DLD1 (cell line): ENCODE results near the gene BPIFA3.
"Not testable (repeated sequence)": the region's sequence is repeated elsewhere in the genome, so short reads cannot be mapped to it uniquely, and the experiment has no call there.

Experiments used
- in situ Hi-C: cut with HindIII; loops from 2 replicates; pipeline ENCODE4 v1.10.0; 2017; ENCODE audit warnings: low sequenced_read_pairs

Gene BPIFA3

DNA sequence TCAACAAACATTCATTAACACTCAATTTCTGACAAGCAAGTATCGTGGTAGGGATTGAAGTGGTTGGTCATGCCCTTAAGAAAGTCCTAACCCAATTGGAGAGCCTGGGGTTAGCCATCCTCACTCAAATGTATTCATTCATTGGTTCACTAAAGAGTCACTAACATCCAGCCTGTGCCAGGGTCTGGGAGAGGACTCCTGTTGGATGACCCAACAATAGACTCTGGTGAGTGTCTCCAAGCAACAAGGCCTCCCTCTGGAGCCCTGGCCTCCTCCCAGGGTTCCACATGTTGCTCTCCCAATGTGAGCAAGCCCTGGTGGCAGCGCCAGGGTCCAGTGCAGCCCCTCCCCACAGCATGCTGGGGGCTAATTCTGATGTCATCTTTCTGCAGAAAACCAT is at the start of gene BPIFA3:
Gene BPIFA3, plus strand, starts transcription at position 301 of the 400 bp plus-strand sequence. CDS start 185 bp downstream, outside the sequence.
- in situ Hi-C loops = no loop called here

DNA sequence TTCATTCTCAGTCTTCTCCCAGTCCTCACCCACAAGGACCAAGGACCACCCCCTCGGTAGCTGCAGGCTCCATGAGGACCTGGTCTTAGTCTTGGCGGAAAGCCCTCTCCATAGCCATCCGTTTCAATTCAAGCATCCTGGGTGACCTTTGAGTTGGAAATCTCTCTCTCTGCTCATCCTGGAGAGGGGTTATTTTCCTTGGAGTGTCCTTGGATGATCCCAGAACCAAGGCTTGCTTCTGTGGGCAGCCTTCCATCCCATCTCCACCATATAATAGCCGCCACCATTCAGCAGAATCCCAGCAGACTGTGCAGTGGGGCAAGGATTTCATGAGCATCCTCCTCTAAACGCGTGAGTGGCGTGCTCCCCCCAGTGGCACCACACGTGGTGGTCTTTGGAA is 49.3 kb upstream of the BPIFA3 start, which contains the start of gene BPIFA2:
Gene BPIFA2, plus strand, starts transcription at position 301 of the 400 bp plus-strand sequence. CDS start 987 bp downstream, outside the sequence.
- in situ Hi-C loops = no loop called here

DNA sequence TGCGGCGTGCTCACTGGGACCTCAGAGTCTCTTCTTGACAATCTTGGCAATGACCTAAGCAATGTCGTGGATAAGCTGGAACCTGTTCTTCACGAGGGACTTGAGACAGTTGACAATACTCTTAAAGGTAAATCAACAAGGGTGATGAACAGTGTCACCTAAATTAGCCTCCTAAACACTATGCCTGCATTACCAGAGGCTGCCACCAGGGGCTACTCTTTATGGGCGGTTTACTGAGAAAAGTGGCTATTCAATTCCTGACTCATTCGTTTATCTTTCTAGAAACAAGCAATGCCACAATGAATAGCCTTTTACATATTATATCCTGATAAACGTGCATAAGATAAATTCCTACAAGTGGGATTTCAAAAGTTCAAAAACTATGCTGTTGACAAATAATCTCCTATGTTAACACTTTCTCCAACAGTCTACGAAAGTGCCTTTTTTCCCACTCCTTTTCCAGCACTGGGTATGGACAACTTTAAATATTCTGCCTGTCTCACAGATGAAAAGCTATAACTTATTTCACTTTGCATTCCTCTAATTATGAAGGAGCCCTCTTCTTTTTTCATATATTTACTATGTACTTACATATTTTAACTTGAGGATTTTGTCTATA is 47.9 kb upstream of the BPIFA3 start:
- in situ Hi-C loops = no loop called here

DNA sequence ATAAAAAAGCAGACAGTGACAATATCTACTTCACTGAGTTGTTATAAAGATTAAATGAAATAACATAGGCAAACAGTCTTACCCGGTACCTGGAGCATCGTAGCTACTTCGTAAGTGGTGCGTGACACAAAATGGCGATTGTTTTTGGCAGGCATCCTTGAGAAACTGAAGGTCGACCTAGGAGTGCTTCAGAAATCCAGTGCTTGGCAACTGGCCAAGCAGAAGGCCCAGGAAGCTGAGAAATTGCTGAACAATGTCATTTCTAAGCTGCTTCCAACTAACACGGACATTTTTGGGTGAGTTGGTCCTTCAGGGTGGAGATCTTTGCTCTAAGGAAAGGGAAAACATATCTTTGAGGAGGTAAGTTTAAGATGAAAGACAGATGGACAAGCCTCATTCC is 44.4 kb upstream of the BPIFA3 start:
- in situ Hi-C loops = no loop called here

DNA sequence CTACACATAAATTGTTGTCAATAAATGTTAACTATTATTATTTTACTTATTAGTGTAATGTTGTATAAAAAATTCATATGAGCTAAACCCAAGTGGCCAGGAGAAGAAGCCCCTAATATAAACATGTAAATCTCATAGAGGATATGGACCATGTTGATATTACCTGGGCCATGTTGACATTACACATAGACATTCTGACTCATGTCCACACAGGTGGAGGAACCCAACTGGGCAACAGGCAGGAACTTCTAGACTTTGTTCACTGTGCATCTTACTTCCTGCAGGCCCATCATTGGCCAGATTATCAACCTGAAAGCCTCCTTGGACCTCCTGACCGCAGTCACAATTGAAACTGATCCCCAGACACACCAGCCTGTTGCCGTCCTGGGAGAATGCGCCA is 42.0 kb upstream of the BPIFA3 start:
- in situ Hi-C loops = no loop called here

DNA sequence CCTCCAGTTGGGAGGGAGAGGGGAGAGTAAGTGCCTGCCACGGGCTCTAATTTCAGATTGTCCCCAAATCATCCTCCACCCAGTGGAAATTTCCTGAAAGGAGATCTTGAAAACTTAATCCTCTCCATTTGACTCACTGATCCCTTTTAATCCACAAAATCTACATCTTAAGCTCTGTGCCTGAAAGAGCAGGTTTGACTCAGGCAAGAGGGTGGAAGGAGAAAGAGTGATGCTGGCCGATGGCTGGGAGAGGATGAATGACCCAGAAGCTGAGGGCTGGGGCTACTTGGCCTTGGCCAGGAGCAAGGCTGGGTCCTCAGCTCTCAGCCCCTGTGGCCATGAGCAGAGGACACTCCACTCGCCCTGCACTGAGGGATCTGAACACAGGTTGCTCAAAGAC is 41.1 kb upstream of the BPIFA3 start:
- in situ Hi-C loops = no loop called here

DNA sequence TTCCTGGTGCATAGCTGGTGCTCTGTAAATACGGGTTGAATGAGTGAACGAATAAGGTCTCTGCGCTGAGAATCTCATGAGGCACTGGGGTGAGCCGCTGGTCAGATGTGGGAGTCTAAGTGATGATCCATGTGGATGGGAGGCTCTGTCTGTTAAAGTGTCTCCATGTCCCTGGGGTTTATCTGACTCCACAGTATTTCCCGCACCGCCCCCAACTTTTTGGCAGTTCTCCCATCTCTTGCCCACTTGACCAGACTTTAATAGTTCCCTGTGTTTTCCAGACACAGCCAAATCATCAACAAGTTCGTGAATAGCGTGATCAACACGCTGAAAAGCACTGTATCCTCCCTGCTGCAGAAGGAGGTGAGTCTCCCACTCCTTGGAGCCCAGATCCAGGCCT is 39.3 kb upstream of the BPIFA3 start:
- in situ Hi-C loops = no loop called here

DNA sequence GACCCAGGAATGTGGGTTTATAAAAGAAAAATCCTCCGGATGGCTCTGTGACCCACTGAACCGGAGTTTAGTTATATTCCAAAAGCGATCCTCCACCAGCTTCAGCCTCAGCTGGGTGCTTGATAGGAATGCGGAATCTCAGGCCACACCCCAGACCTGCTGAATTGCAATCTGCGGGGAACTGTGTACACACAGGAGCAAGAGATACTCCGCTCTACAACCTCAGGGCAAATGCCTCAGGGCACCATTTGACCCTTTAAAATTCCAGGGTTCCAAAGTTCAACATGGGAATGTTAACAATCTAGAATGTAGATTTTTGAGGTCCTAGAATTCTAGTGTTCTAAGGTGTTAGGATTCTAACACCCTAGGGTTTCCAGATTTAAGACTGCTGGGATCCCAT is 38.4 kb upstream of the BPIFA3 start:
- in situ Hi-C loops = no loop called here

DNA sequence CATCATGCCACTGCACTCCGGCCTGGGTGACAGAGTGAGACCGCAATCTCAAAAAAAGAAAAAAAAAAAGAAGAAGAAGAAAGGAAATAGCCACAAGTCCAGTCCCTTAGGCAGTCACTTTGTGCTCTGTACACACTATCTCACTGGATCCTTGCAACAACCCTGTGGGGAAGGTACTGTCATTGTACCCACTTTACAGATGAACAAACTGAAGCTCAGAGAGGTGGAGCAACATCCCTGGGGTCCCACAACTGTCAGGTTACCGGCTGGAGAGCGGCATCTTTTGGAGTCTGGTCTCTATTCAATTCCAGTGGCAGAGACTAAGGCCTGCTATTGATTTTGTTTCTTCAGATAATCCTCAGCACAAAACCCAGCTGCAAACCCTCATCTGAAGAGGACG is 37.0 kb upstream of the BPIFA3 start:
- in situ Hi-C loops = no loop called here

DNA sequence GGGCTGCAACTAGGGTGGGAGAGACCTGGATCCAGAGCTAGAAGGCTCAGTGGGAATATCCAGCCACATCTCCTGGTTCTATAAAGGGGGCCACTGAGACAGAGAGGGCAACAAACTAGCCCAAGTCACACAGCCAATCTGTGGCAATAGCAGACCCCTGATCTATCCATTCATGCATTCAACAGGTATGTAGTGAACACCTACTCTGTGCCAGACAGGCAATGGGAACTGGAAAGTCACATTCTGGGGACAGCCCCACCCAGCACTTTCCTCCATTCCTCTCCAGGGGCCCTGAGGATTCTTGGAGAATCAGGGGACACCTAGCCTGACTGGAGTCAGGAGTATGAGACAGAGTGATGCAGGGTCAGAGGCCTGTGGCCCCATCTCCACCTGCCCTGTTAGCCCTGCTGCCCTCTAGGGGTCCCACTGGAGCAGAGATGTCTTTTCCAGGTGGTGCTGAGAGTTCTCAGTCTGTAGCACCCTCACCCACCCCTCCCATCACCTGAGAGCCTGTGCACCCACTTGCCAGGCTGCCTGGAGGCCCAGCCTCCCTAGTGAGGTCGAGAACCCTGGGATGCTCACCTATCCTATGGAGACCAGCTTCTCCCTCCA is 35.6 kb upstream of the BPIFA3 start:
- in situ Hi-C loops = no loop called here

DNA sequence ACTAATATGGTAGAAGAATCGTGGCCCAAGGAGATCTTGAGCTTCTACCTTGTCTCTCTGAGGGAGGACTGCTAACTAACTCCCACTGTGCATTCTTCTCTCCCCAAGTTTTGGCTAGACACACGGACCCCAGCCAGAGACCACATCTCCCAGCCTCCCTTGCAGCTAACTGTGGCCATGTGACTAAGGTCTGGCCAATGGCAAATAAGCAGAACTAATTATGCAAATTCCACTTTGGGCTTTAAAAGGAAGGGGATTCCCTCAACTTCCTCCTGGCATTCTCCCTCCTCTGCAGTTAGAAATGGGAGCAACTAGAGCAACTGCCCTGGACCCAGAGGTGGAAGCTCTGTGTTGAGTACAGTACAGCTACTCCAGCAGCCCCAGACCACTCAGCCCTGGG is 33.8 kb upstream of the BPIFA3 start:
- in situ Hi-C loops = no loop called here

DNA sequence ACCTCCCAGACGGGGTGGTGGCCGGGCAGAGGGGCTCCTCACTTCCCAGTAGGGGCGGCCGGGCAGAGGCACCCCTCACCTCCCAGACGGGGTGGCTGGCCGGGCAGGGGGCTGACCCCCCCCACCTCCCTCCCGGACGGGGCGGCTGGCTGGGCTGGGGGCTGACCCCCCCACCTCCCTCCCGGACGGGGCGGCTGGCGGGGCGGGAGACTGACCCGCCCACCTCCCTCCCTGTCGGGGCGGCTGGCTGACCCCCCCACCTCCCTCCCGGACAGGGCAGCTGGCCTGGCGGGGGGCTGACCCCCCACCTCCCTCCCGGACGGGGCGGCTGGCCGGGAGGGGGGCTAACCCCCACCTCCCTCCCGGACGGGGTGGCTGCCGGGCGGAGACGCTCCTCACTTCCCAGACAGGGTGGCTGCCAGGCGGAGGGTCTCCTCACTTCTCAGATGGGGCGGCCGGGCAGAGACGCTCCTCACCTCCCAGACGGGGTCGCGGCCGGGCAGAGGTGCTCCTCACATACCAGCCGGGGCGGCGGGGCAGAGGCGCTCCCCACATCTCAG is 32.0 kb upstream of the BPIFA3 start:
- in situ Hi-C loops = not testable (repeated sequence)

DNA sequence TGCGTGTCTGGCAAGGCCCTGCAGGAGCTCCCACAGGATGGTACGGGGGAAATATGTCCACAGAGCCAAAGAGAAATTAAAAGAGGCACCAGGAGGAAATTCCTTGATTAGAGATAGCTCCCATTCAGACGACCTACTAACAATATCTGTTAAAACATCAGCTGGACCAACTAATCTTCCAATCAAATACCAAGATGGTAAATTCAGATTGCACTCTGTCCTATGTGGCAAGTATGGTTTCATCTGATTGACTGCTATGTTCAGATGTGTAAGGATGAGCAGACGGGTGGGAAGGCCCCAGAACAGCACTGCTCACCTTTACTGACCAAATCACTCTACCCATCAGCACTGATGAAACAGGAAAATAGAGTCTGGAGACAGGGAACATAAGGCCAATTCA is 29.7 kb upstream of the BPIFA3 start:
- in situ Hi-C loops = no loop called here

DNA sequence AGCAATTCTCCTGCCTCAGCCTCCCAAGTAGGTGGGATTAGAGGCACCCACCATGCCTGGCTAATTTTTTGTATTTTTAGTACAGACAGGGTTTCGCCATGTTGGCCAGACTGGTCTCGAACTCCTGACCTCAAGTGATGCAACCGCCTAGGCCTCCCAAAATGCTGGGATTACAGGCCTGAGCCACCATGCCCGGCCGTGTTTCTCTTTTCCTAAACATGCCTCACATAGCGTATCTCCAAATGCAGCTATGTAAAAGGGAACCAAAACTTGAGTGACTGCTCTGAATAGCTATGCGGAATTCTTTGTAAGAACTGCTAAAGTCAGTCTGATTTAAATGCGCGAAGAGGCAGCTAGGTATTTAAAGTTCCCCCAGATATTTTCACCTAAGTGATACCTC is 28.7 kb upstream of the BPIFA3 start:
- in situ Hi-C loops = no loop called here

DNA sequence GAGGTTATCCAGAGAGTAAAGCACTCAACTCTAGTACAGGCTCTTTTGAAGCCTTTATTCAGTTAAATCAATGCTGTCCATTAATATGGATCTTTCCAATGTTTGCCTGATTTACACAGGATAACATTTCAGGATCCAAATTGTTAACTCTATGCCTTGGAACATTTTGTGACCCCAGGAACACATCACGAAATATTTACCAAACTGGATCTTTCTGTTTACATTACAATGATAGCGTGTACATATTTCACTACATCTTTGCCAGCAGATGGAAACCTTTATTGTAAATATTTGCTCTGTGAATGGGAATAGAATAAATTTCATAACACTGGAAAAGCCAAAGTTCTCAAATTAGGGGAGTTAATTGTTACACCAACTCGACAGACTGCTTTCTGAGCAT is 25.7 kb upstream of the BPIFA3 start:
- in situ Hi-C loops = no loop called here

DNA sequence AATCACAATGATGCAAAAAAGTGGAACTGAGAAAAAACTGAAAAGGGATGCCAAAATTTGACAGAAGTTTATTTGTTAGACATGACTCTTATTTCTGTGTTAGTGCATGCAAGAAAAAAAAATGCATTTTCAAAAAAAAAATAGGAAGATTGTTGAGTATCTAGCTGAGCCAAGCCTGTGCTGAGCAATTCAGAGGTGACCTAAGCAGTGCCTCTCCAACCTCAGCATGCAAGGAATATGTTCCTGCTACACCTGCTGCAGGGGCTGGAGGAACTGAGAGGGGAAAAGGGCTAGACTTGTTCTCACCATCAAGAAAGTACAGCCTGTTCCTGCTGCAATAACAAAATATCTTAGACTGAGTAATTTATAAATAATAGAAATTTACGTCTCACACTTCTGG is 25.2 kb upstream of the BPIFA3 start:
- in situ Hi-C loops = no loop called here

DNA sequence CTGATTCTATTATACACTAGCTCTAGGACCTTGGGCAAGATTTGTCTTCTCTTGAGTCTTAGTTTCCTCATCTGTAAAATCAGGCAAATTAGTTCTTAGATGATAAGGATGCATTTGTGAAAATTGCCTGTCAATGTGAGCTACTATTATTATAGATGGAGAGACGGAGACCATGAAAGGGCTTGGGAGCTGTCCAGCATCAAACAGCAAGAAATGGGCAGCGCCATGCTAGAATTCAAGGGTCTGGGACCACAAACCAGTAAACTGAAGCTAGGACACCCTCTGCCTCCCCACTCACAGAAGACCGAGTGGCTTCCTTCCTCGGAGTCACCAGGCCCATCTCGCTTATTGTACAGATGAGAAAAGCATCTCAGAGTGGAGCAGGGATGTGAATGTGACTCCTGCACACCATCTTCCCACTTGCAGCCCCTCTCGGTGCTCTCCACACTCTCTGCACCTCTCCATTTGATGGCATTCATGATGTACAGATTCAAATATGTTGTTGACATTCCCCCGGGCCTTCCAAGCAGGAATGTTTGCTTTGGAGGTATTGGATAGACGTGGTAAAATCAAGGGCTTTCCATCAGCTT is 24.1 kb upstream of the BPIFA3 start:
- in situ Hi-C loops = no loop called here

DNA sequence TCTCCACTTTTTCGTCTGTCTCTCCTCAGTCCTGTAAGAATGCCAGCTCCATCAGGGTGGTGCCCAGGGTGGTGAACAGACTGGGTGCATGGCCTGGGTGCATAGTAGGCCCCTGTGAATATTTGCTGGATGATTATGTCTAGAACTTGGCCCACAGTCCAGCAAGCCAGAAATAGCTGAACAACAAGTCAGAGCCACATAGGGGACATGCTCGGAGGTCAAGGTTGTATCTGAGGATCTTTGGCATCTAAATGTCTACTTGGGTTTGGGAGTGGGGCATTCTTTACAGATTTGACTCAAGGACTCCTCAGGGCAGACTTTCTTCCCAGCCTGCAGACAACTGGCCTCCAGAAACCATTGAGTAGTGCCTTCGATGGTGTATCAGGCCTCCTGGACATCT is 18.1 kb upstream of the BPIFA3 start:
- in situ Hi-C loops = no loop called here

DNA sequence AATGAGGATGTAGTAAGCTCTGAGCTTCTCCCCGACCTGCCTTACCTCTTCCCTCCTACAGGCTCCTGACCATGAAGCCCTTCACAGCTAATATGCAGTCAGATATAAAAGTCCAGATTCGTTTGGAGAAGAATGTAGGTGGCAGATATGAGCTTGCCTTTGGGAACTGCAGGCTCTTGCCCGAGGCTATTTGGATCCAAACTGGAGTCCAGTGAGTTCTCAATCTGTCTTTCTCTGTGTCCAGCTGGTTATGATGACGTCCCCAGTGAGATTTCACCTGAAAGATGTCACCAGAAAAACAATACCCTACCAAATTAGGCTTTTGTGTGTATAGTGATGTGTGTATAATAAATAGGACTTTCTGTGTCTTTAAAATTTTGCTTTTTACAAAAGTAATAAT is 14.7 kb upstream of the BPIFA3 start:
- in situ Hi-C loops = no loop called here

DNA sequence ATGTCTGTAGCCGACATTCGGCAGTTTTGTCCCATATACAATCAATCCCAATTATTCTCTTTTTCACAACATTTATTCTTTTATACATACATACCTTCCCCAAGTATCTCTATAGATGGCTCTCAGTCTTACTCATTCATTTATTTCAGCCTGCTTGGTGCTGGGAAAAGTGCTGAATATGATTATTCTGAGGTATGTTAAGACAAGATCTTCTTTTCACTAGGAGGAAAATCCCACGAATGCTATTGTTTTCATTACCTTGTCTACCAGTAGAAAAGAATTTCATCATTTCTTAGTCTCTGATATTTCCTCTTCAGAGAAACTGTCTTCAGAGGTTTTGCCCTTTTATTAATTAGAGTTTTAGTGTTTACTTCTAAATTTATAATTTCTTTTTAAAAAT is 13.7 kb upstream of the BPIFA3 start:
- in situ Hi-C loops = no loop called here

DNA sequence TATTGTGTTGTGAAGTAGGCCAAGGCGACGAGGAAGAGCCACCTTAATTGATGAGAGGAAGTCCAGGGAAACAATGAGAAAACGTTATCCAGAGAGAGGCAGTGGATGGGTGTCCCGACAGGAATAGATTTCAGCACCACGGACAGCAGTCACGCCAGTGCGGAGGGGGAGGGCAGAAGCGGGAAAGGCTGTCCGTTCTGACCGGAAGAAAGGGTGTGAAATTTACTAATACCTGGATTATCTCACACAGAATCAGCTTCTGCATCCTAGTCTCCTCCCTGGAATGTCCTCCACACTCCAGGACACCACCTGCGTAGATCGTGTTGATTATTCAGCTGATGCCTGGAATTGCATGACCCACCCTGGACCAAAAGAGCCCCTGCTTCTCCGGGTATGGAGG is 7.4 kb upstream of the BPIFA3 start:
- in situ Hi-C loops = loop anchor here (5.0 kb wide), 2 partner anchors 77 to 88 kb away; no protein-coding TSS in a partner anchor

DNA sequence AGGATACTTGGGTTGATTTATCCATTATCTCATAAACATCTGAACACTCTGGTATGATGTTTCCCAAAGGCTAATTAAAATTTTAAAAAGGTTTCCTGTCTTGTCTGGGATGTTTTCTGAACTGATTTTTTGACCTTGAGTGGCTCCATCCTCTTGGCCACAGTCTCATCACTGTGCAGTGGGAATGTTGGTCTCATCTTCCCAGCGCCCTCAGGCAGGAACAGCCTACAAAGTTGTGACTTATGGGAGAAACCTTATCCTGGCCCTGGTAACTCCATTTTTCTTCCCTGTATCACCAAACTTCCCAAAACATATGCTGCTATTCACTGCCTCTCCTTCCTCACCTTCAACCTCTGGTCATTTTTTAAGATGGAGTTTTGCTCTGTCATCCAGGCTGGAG is 6.8 kb upstream of the BPIFA3 start:
- in situ Hi-C loops = loop anchor here (5.0 kb wide), 2 partner anchors 78 to 87 kb away; no protein-coding TSS in a partner anchor
